Measurements from ENCODE around the gene ZNF283.
A peak's percentile ranks its signal among the peaks of the same experiment; 100 is the strongest.
"Not testable (repeated sequence)": the region's sequence is repeated elsewhere in the genome, so short reads cannot be mapped to it uniquely, and the experiment has no call there.

The ZNF283 gene

GRCh38 chr19:43817454-43817853 lies 9.7 kb upstream of the ZNF283 start:
- not testable (repeated sequence) for H3K27me3 ChIP-seq (ENCODE audit: insufficient read depth, low read length); H2AFZ ChIP-seq (ENCODE audit: low read length, unreplicated experiment); H3K4me3 ChIP-seq (ENCODE audit: low read depth, low read length); H3K4me1 ChIP-seq (ENCODE audit: control insufficient read depth, insufficient read depth, low read length, unreplicated experiment); H3K79me2 ChIP-seq (ENCODE audit: control insufficient read depth, insufficient read depth, low read length, unreplicated experiment); H3K27ac ChIP-seq (ENCODE audit: low read depth, low read length); H3K36me3 ChIP-seq (ENCODE audit: insufficient read depth, low read length)

- Histone ChIP-seq H3K27me3 (ENCODE audit: insufficient read depth, low read length) (peaks cover 8% of the 10 kb centered on the region; the same call in 1 of the 2 replicates), H3K4me3 (ENCODE audit: low read depth, low read length) (no peak overlapping the region), H3K27ac (ENCODE audit: low read depth, low read length) (no peak overlapping the region), H3K4me1 (ENCODE audit: control insufficient read depth, insufficient read depth, low read length, unreplicated experiment) (no peaks in the 10 kb centered on the region), H3K79me2 (ENCODE audit: control insufficient read depth, insufficient read depth, low read length, unreplicated experiment) (no peaks in the 10 kb centered on the region), H3K36me3 (ENCODE audit: insufficient read depth, low read length) (no peaks in the 10 kb centered on the region), H2AFZ (ENCODE audit: low read length, unreplicated experiment) (no peak overlapping the region)
Observed at GRCh38 chr19:43818500-43818899, 8.6 kb upstream of the ZNF283 start.

GRCh38 chr19:43820098-43820883 lies 6.8 kb upstream of the ZNF283 start:
- Histone ChIP-seq H3K4me1 (ENCODE audit: control insufficient read depth, insufficient read depth, low read length, unreplicated experiment) (no peaks in the 10 kb centered on the region), H3K4me3 (ENCODE audit: low read depth, low read length) (peak overlapping the region; percentile 80), H3K36me3 (ENCODE audit: insufficient read depth, low read length) (no peaks in the 10 kb centered on the region), H3K79me2 (ENCODE audit: control insufficient read depth, insufficient read depth, low read length, unreplicated experiment) (no peaks in the 10 kb centered on the region), H3K27ac (ENCODE audit: low read depth, low read length) (no peak overlapping the region), H2AFZ (ENCODE audit: low read length, unreplicated experiment) (peak overlapping the region; percentile 82), H3K27me3 (ENCODE audit: insufficient read depth, low read length) (peaks cover 8% of the 10 kb centered on the region; the same call in 1 of the 2 replicates)

- Histone ChIP-seq H3K27ac (ENCODE audit: low read depth, low read length) (no peak overlapping the region), H3K36me3 (ENCODE audit: insufficient read depth, low read length) (no peaks in the 10 kb centered on the region), H3K4me3 (ENCODE audit: low read depth, low read length) (peak overlapping the region; percentile 80), H3K79me2 (ENCODE audit: control insufficient read depth, insufficient read depth, low read length, unreplicated experiment) (no peaks in the 10 kb centered on the region), H2AFZ (ENCODE audit: low read length, unreplicated experiment) (peak overlapping the region; percentile 82), H3K4me1 (ENCODE audit: control insufficient read depth, insufficient read depth, low read length, unreplicated experiment) (no peaks in the 10 kb centered on the region), H3K27me3 (ENCODE audit: insufficient read depth, low read length) (peaks cover 8% of the 10 kb centered on the region; the same call in 1 of the 2 replicates)
Observed at GRCh38 chr19:43820884-43821215, 6.3 kb upstream of the ZNF283 start.

- H2AFZ ChIP-seq (ENCODE audit: low read length, unreplicated experiment); H3K4me3 ChIP-seq (ENCODE audit: low read depth, low read length); H3K36me3 ChIP-seq (ENCODE audit: insufficient read depth, low read length); H3K27ac ChIP-seq (ENCODE audit: low read depth, low read length); H3K27me3 ChIP-seq (ENCODE audit: insufficient read depth, low read length); H3K79me2 ChIP-seq (ENCODE audit: control insufficient read depth, insufficient read depth, low read length, unreplicated experiment); H3K4me1 ChIP-seq (ENCODE audit: control insufficient read depth, insufficient read depth, low read length, unreplicated experiment): not testable (repeated sequence)
Observed at GRCh38 chr19:43823856-43824255, 3.3 kb upstream of the ZNF283 start.

- H3K36me3 ChIP-seq (ENCODE audit: insufficient read depth, low read length); H3K27me3 ChIP-seq (ENCODE audit: insufficient read depth, low read length); H3K4me3 ChIP-seq (ENCODE audit: low read depth, low read length); H3K27ac ChIP-seq (ENCODE audit: low read depth, low read length); H3K4me1 ChIP-seq (ENCODE audit: control insufficient read depth, insufficient read depth, low read length, unreplicated experiment); H2AFZ ChIP-seq (ENCODE audit: low read length, unreplicated experiment); H3K79me2 ChIP-seq (ENCODE audit: control insufficient read depth, insufficient read depth, low read length, unreplicated experiment): not testable (repeated sequence)
Observed at GRCh38 chr19:43824572-43824971, 2.5 kb upstream of the ZNF283 start.

GRCh38 chr19:43839139-43839538 lies 12.0 kb downstream of the ZNF283 start:
- Histone ChIP-seq H3K27me3 (ENCODE audit: insufficient read depth, low read length) (no peaks in the 10 kb centered on the region), H3K27ac (ENCODE audit: low read depth, low read length) (no peak overlapping the region), H2AFZ (ENCODE audit: low read length, unreplicated experiment) (no peak overlapping the region), H3K36me3 (ENCODE audit: insufficient read depth, low read length) (peaks cover 72% of the 10 kb centered on the region), H3K4me3 (ENCODE audit: low read depth, low read length) (no peak overlapping the region), H3K4me1 (ENCODE audit: control insufficient read depth, insufficient read depth, low read length, unreplicated experiment) (no peaks in the 10 kb centered on the region), H3K79me2 (ENCODE audit: control insufficient read depth, insufficient read depth, low read length, unreplicated experiment) (no peaks in the 10 kb centered on the region)

GRCh38 chr19:43842007-43842406 lies 14.9 kb downstream of the ZNF283 start:
- Histone ChIP-seq H3K79me2 (ENCODE audit: control insufficient read depth, insufficient read depth, low read length, unreplicated experiment) (no peaks in the 10 kb centered on the region), H3K36me3 (ENCODE audit: insufficient read depth, low read length) (peaks cover 70% of the 10 kb centered on the region)

DNA sequence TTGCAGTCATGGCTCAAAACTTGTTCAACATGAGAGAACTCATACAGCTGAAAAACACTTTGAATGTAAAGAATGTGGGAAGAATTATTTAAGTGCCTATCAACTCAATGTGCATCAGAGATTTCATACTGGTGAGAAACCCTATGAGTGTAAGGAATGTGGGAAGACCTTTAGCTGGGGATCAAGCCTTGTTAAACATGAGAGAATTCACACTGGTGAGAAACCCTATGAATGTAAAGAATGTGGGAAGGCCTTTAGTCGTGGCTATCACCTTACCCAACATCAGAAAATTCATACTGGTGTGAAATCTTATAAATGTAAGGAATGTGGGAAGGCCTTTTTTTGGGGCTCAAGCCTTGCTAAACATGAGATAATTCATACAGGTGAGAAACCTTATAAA lies 20.1 kb downstream of the ZNF283 start:
- peaks cover 67% of the 10 kb centered on the region for H3K36me3 ChIP-seq (ENCODE audit: insufficient read depth, low read length)

More at GRCh38 chr19:43842007-43842406, 14.9 kb downstream of the ZNF283 start:
- no peaks in the 10 kb centered on the region for H3K4me1 ChIP-seq (ENCODE audit: control insufficient read depth, insufficient read depth, low read length, unreplicated experiment)
- no peak overlapping the region for H3K27ac ChIP-seq (ENCODE audit: low read depth, low read length)
- no peak overlapping the region for H3K4me3 ChIP-seq (ENCODE audit: low read depth, low read length)
- no peak overlapping the region for H2AFZ ChIP-seq (ENCODE audit: low read length, unreplicated experiment)
- H3K27me3 ChIP-seq (ENCODE audit: insufficient read depth, low read length): no peaks in the 10 kb centered on the region

DNA sequence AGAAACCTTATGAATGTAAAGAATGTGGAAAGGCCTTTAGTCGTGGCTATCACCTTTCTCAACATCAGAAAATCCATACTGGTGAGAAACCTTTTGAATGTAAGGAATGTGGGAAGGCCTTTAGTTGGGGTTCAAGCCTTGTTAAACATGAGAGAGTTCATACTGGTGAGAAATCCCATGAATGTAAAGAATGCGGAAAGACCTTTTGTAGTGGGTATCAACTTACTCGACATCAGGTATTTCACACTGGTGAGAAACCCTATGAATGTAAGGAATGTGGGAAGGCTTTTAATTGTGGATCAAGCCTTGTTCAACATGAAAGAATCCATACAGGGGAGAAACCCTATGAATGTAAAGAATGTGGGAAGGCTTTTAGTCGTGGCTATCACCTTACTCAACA lies 20.8 kb downstream of the ZNF283 start:
- Histone ChIP-seq H3K4me3 (ENCODE audit: low read depth, low read length) (no peak overlapping the region), H3K27me3 (ENCODE audit: insufficient read depth, low read length) (no peaks in the 10 kb centered on the region), H3K79me2 (ENCODE audit: control insufficient read depth, insufficient read depth, low read length, unreplicated experiment) (no peaks in the 10 kb centered on the region), H3K36me3 (ENCODE audit: insufficient read depth, low read length) (peaks cover 67% of the 10 kb centered on the region), H3K27ac (ENCODE audit: low read depth, low read length) (no peak overlapping the region), H3K4me1 (ENCODE audit: control insufficient read depth, insufficient read depth, low read length, unreplicated experiment) (no peaks in the 10 kb centered on the region), H2AFZ (ENCODE audit: low read length, unreplicated experiment) (no peak overlapping the region)

More for the DNA sequence above, 20.1 kb downstream of the ZNF283 start:
- H3K4me1 ChIP-seq (ENCODE audit: control insufficient read depth, insufficient read depth, low read length, unreplicated experiment): no peaks in the 10 kb centered on the region
- H3K4me3 ChIP-seq (ENCODE audit: low read depth, low read length): no peak overlapping the region
- H3K27me3 ChIP-seq (ENCODE audit: insufficient read depth, low read length): no peaks in the 10 kb centered on the region
- no peaks in the 10 kb centered on the region for H3K79me2 ChIP-seq (ENCODE audit: control insufficient read depth, insufficient read depth, low read length, unreplicated experiment)
- no peak overlapping the region for H3K27ac ChIP-seq (ENCODE audit: low read depth, low read length)
- no peak overlapping the region for H2AFZ ChIP-seq (ENCODE audit: low read length, unreplicated experiment)

DNA sequence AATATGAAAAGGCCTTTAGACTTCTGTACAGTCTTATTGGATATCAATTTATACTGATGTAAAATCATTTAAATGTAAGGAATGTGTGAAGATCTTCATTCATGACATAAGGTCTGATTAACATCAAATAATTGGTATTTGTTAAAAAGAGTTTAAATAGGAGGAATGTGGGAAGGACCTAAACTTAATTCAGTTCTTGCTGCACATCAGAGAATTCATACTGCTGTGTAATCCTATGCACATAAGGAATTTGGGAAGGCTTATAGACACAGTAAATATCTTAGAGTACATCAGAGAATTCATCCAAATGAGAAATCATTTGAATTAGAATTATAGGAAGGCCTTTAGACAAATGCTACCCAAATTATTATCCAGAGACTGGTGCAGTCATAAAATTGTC lies 21.7 kb downstream of the ZNF283 start:
- H2AFZ ChIP-seq (ENCODE audit: low read length, unreplicated experiment): no peak overlapping the region
- no peaks in the 10 kb centered on the region for H3K4me1 ChIP-seq (ENCODE audit: control insufficient read depth, insufficient read depth, low read length, unreplicated experiment)
- H3K4me3 ChIP-seq (ENCODE audit: low read depth, low read length): no peak overlapping the region
- no peaks in the 10 kb centered on the region for H3K79me2 ChIP-seq (ENCODE audit: control insufficient read depth, insufficient read depth, low read length, unreplicated experiment)
- H3K36me3 ChIP-seq (ENCODE audit: insufficient read depth, low read length): peaks cover 60% of the 10 kb centered on the region
- no peak overlapping the region for H3K27ac ChIP-seq (ENCODE audit: low read depth, low read length)
- no peaks in the 10 kb centered on the region for H3K27me3 ChIP-seq (ENCODE audit: insufficient read depth, low read length)

All from ACC112 (cell line).